Lower lobe of right lung (tissue), 2 donors: ENCODE data around the gene PITX2. TPM values are rescaled to one million over a fixed set of nuclear protein-coding genes. Genes with fewer than 3 reads are reported as not detected.

Experiments
- ATAC-seq, 2 donors: fragments of 200-7000 bp; cut with Tn5 transposase; one replicate each; pipeline ENCODE4 v1.9.1; 2020 to 2022; ENCODE audit warnings: mild to moderate bottlenecking in 2 of 2, moderate library complexity in 2 of 2
- DNase-seq: peaks from one replicate; pipeline ENCODE4 v3.0.0-alpha.2; 2020
- H3K27ac ChIP-seq: fragments of 200-600 bp; one replicate; pipeline ENCODE4 v1.8.0; 2022
- H3K27me3 ChIP-seq: fragments of 200-600 bp; one replicate; pipeline ENCODE4 v1.8.0; 2022; ENCODE audit warnings: low read depth
- H3K36me3 ChIP-seq: fragments of 200-600 bp; one replicate; pipeline ENCODE4 v1.8.0; 2022; ENCODE audit warnings: mild to moderate bottlenecking
- H3K4me1 ChIP-seq: fragments of 200-600 bp; one replicate; pipeline ENCODE4 v1.8.0; 2022
- H3K4me3 ChIP-seq: fragments of 200-600 bp; one replicate; pipeline ENCODE4 v1.8.0; 2022; ENCODE audit warnings: mild to moderate bottlenecking
- H3K9me3 ChIP-seq: fragments of 200-600 bp; one replicate; pipeline ENCODE4 v1.8.0; 2022
- CTCF ChIP-seq: fragments of 200-600 bp; IDR thresholded peaks from one replicate; pipeline ENCODE4 v1.8.0; 2022; ENCODE audit warnings: antibody characterized with exemption, mild to moderate bottlenecking
- intact Hi-C: fragments of 100-400 bp; cut with DNase I; formaldehyde crosslinking; loops from one replicate; pipeline ENCODE4 v1.11.0; 2022
- long read RNA-seq: library from polyadenylated mRNA; unstranded; transcript quantifications from one replicate; pipeline ENCODE4 v2.0.0, GENCODE V29; 2021
- total RNA-seq: library from RNA; stranded (reverse); fragmentation: NEBNext Ultra II Directional; extraction: Animal tissue kit (Norgen Biotek cat#: 25700); gene quantifications from one replicate; pipeline ENCODE4 v1.2.1, GENCODE V29; 2021
- donor health status: DM: no; HTN: yes; CAD: no; lungs with severe emphysema.

Gene PITX2
- not detected for total RNA-seq
- long read RNA-seq = 0 reads

GRCh38 chr4:110622841-110623717, at the start of gene PITX2:
PITX2 (minus strand) TSS chr4:110623077; CDS start chr4:110622460, 617 bp downstream.
- ATAC-seq (peak; percentile 78 to 81), DNase-seq (peak; percentile 68)
- H3K9me3 ChIP-seq = no peaks in the 10 kb centered on the region
- intact Hi-C loops = no loop called here
- H3K4me1 ChIP-seq = peaks cover 28% of the 10 kb centered on the region
- no peaks in the 10 kb centered on the region for H3K36me3 ChIP-seq
- H3K4me3 ChIP-seq = peak within 1 kb of the TSS; percentile 43
- TF ChIP-seq CTCF = no peak
- no peak within 1 kb of the TSS for H3K27ac ChIP-seq
- peaks cover 99% of the 10 kb centered on the region for H3K27me3 ChIP-seq

GRCh38 chr4:110671679-110672078, 48.8 kb upstream of the PITX2 start:
- no peak for DNase-seq
- H3K4me3 ChIP-seq = no peak overlapping the region
- H3K9me3 ChIP-seq = no peaks in the 10 kb centered on the region
- intact Hi-C loops = no loop called here
- no peak for TF ChIP-seq CTCF
- no peaks in the 10 kb centered on the region for H3K4me1 ChIP-seq
- no peaks in the 10 kb centered on the region for H3K27me3 ChIP-seq
- H3K36me3 ChIP-seq = no peaks in the 10 kb centered on the region
- no peak for ATAC-seq
- H3K27ac ChIP-seq = no peak overlapping the region

- intact Hi-C loops = no loop called here
- Histone ChIP-seq H3K36me3 (no peaks in the 10 kb centered on the region), H3K4me3 (no peak overlapping the region)
Observed at GRCh38 chr4:110669663-110670062, 46.8 kb upstream of the PITX2 start.

GRCh38 chr4:110668463-110669235, 45.8 kb upstream of the PITX2 start:
- Histone ChIP-seq H3K4me1 (no peaks in the 10 kb centered on the region), H3K36me3 (no peaks in the 10 kb centered on the region), H3K4me3 (no peak overlapping the region), H3K27me3 (no peaks in the 10 kb centered on the region), H3K9me3 (no peaks in the 10 kb centered on the region), H3K27ac (no peak overlapping the region)
- ATAC-seq (no peak), DNase-seq (no peak)
- intact Hi-C loops = no loop called here
- no peak for TF ChIP-seq CTCF

More at GRCh38 chr4:110669663-110670062, 46.8 kb upstream of the PITX2 start:
- Histone ChIP-seq H3K27ac (no peak overlapping the region), H3K4me1 (no peaks in the 10 kb centered on the region), H3K27me3 (no peaks in the 10 kb centered on the region), H3K9me3 (no peaks in the 10 kb centered on the region)
- no peak for TF ChIP-seq CTCF
- no peak for DNase-seq
- ATAC-seq = peak; percentile 45 to 53

GRCh38 chr4:110667670-110668069, 44.8 kb upstream of the PITX2 start:
- H3K9me3 ChIP-seq = no peaks in the 10 kb centered on the region
- TF ChIP-seq CTCF = no peak
- H3K27ac ChIP-seq = no peak overlapping the region
- no peaks in the 10 kb centered on the region for H3K4me1 ChIP-seq
- intact Hi-C loops = no loop called here
- H3K4me3 ChIP-seq = no peak overlapping the region
- no peaks in the 10 kb centered on the region for H3K27me3 ChIP-seq
- no peak for DNase-seq
- ATAC-seq = no peak
- H3K36me3 ChIP-seq = no peaks in the 10 kb centered on the region
